IMR-90 (cell line): ENCODE results near the gene NR6A1. TPM values are rescaled to one million over a fixed set of nuclear protein-coding genes. Genes with fewer than 3 reads are reported as not detected.

ENCODE experiments used
- ATAC-seq: fragments of 200-7000 bp; cut with Tn5 transposase; 2 replicates; pipeline ENCODE4 v1.9.1; 2020; ENCODE audit warnings: low read depth, mild to moderate bottlenecking, moderate library complexity
- BruUV-seq: library from RNA; stranded (reverse); fragments of 400-500 nt; replicated peaks from 2 replicates; lab custom pipeline; 2021; lab: Mats Ljungman, UMichigan
- CTCF ChIA-PET: fragments of 300-600 bp; formaldehyde crosslinking; extraction: SDS; loops from one replicate; lab custom pipeline; 2021; ENCODE audit warnings: antibody characterized with exemption; lab: Yijun Ruan, JAX
- POLR2A ChIA-PET: fragments of 300-600 bp; sonication (Branson Sonifier 250); formaldehyde crosslinking; loops from one replicate; lab custom pipeline; 2022; ENCODE audit warnings: antibody characterized with exemption; ENCODE audit not compliant: unreplicated experiment; lab: Charles Lee
- DNase-seq: peaks from one replicate; pipeline ENCODE4 v3.0.0; 2013
- H2AFZ ChIP-seq: replicated peaks from 2 replicates; pipeline ENCODE3; 2013; ENCODE audit warnings: low read length, mild to moderate bottlenecking; ENCODE audit not compliant: poor library complexity
- H2AK5ac ChIP-seq: 2 replicates; pipeline ENCODE4 v1.6.1; 2013; ENCODE audit warnings: low read depth, low read length, inconsistent platforms
- H2AK9ac ChIP-seq: replicated peaks from 2 replicates; pipeline ENCODE3; 2013; ENCODE audit warnings: mild to moderate bottlenecking, low read depth, low read length, moderate library complexity; ENCODE audit not compliant: poor library complexity
- H2BK120ac ChIP-seq: 2 replicates; pipeline ENCODE4 v1.6.1; 2013; ENCODE audit warnings: low read depth, low read length, inconsistent platforms
- H2BK15ac ChIP-seq: 3 replicates; pipeline ENCODE4 v1.6.1; 2013; ENCODE audit warnings: low read depth, low read length, inconsistent platforms
- H2BK20ac ChIP-seq: 2 replicates; pipeline ENCODE4 v1.6.1; 2013; ENCODE audit warnings: low read depth, mild to moderate bottlenecking, inconsistent platforms, low read length, moderate library complexity
- H2BK5ac ChIP-seq: 2 replicates; pipeline ENCODE4 v1.6.1; 2013; ENCODE audit warnings: mild to moderate bottlenecking, low read depth, low read length, inconsistent platforms; ENCODE audit not compliant: poor library complexity, severe bottlenecking
- H3K14ac ChIP-seq: replicated peaks from 2 replicates; pipeline ENCODE4 v1.6.1; 2013; ENCODE audit warnings: low read depth, low read length, inconsistent platforms
- H3K18ac ChIP-seq: 2 replicates; pipeline ENCODE4 v1.6.1; 2013; ENCODE audit warnings: low read depth, low read length, control low read depth
- H3K23ac ChIP-seq: 2 replicates; pipeline ENCODE4 v1.6.1; 2013; ENCODE audit warnings: low read depth, low read length, inconsistent platforms
- H3K27ac ChIP-seq: 2 replicates; pipeline ENCODE4 v1.5.1; 2013; ENCODE audit warnings: mild to moderate bottlenecking, control low read depth, low read length; ENCODE audit not compliant: insufficient read depth
- H3K27me3 ChIP-seq: 2 replicates; pipeline ENCODE4 v1.6.1; 2013; ENCODE audit warnings: low read length; ENCODE audit not compliant: control insufficient read depth, insufficient read depth
- H3K36me3 ChIP-seq: 2 replicates; pipeline ENCODE4 v1.6.1; 2013; ENCODE audit warnings: low read length, mixed read lengths; ENCODE audit not compliant: control insufficient read depth, insufficient read depth
- H3K4ac ChIP-seq: 2 replicates; pipeline ENCODE4 v1.6.1; 2013; ENCODE audit warnings: low read depth, low read length, inconsistent platforms
- H3K4me1 ChIP-seq: 2 replicates; pipeline ENCODE4 v1.6.1; 2013; ENCODE audit warnings: low read length, mixed read lengths; ENCODE audit not compliant: control insufficient read depth, insufficient read depth
- H3K4me2 ChIP-seq: 2 replicates; pipeline ENCODE4 v1.6.1; 2013; ENCODE audit warnings: low read depth, mild to moderate bottlenecking, control low read depth, low read length, moderate library complexity
- H3K4me3 ChIP-seq: 2 replicates; pipeline ENCODE4 v1.5.1; 2013; ENCODE audit warnings: low read depth, mild to moderate bottlenecking, control low read depth, low read length, moderate library complexity; ENCODE audit not compliant: insufficient read depth
- H3K56ac ChIP-seq: 2 replicates; pipeline ENCODE4 v1.6.1; 2013; ENCODE audit warnings: low read length, inconsistent platforms; ENCODE audit not compliant: insufficient read depth; ENCODE audit errors: extremely low read depth
- H3K79me1 ChIP-seq, 2 experiments: 2 replicates each; pipeline ENCODE4 v1.6.1; 2013; ENCODE audit warnings: low read length in 2 of 2, inconsistent platforms in 1 of 2, low read depth in 1 of 2
- H3K9ac ChIP-seq: 2 replicates; pipeline ENCODE4 v1.6.1; 2013; ENCODE audit warnings: low read depth, low read length, control low read depth
- H3K9me1 ChIP-seq: 2 replicates; pipeline ENCODE4 v1.6.1; 2013; ENCODE audit warnings: low read length, inconsistent platforms; ENCODE audit not compliant: insufficient read depth
- H3K9me3 ChIP-seq: 2 replicates; pipeline ENCODE4 v1.6.1; 2013; ENCODE audit warnings: low read length; ENCODE audit not compliant: control insufficient read depth, insufficient read depth
- H4K20me1 ChIP-seq: 2 replicates; pipeline ENCODE4 v1.6.1; 2013; ENCODE audit warnings: low read length, inconsistent platforms; ENCODE audit not compliant: insufficient read depth
- H4K5ac ChIP-seq: 2 replicates; pipeline ENCODE4 v1.6.1; 2013; ENCODE audit warnings: mild to moderate bottlenecking, low read depth, low read length, control low read depth
- H4K8ac ChIP-seq, 2 experiments: 2 replicates each; pipeline ENCODE4 v1.6.1; 2013; ENCODE audit warnings: low read depth in 2 of 2, low read length in 2 of 2, control low read depth in 1 of 2, inconsistent platforms in 1 of 2
- H4K91ac ChIP-seq: 2 replicates; pipeline ENCODE4 v1.6.1; 2013; ENCODE audit warnings: low read depth, low read length, inconsistent platforms; ENCODE audit not compliant: insufficient read depth
- BHLHE40 ChIP-seq: fragments of 150-350 bp; IDR thresholded peaks from 2 replicates; pipeline ENCODE4 v1.6.1; 2016; ENCODE audit warnings: mild to moderate bottlenecking, low read depth, low read length
- CEBPB ChIP-seq: IDR thresholded peaks from 2 replicates; pipeline ENCODE4 v1.6.1; 2012; ENCODE audit warnings: low read depth, low read length, improper control_type of control experiment
- CHD1 ChIP-seq: IDR thresholded peaks from 2 replicates; pipeline ENCODE4 v1.6.1; 2012; ENCODE audit warnings: low read depth, low read length, improper control_type of control experiment
- CTCF ChIP-seq: conservative IDR thresholded peaks from 2 replicates; pipeline ENCODE4 v1.5.1; 2012; ENCODE audit warnings: mild to moderate bottlenecking, low read depth, low read length, improper control_type of control experiment
- ELK1 ChIP-seq: fragments of 150-350 bp; IDR thresholded peaks from 2 replicates; pipeline ENCODE4 v1.6.1; 2016; ENCODE audit warnings: low read depth, mild to moderate bottlenecking, low read length, moderate library complexity, borderline replicate concordance
- FOS ChIP-seq: fragments of 150-350 bp; IDR thresholded peaks from 2 replicates; pipeline ENCODE4 v1.6.1; 2016; ENCODE audit warnings: low read depth, low read length
- MAFK ChIP-seq: IDR thresholded peaks from 2 replicates; pipeline ENCODE4 v1.6.1; 2012; ENCODE audit warnings: low read depth, low read length, improper control_type of control experiment
- MAZ ChIP-seq: IDR thresholded peaks from 2 replicates; pipeline ENCODE4 v1.6.1; 2012; ENCODE audit warnings: low read depth, mild to moderate bottlenecking, low read length, improper control_type of control experiment, moderate library complexity, borderline replicate concordance
- MXI1 ChIP-seq: IDR thresholded peaks from 2 replicates; pipeline ENCODE4 v1.6.1; 2012; ENCODE audit warnings: low read depth, mild to moderate bottlenecking, low read length, moderate library complexity, borderline replicate concordance
- NFE2L2 ChIP-seq: fragments of 150-350 bp; IDR thresholded peaks from 2 replicates; pipeline ENCODE4 v1.6.1; 2016; ENCODE audit warnings: low read depth, mild to moderate bottlenecking, low read length
- RAD21 ChIP-seq: IDR thresholded peaks from 2 replicates; pipeline ENCODE4 v1.6.1; 2012; ENCODE audit warnings: low read length, improper control_type of control experiment
- RCOR1 ChIP-seq: IDR thresholded peaks from 2 replicates; pipeline ENCODE4 v1.6.1; 2012; ENCODE audit warnings: mild to moderate bottlenecking, low read length, improper control_type of control experiment; ENCODE audit not compliant: insufficient replicate concordance
- RFX5 ChIP-seq: IDR thresholded peaks from 2 replicates; pipeline ENCODE4 v1.8.0; 2012; ENCODE audit warnings: low read depth, mild to moderate bottlenecking, low read length, moderate library complexity
- SMC3 ChIP-seq: fragments of 150-350 bp; IDR thresholded peaks from 2 replicates; pipeline ENCODE4 v1.6.1; 2016; ENCODE audit warnings: low read depth, mild to moderate bottlenecking, antibody characterized with exemption, low read length, moderate library complexity
- USF2 ChIP-seq: fragments of 150-350 bp; IDR thresholded peaks from 2 replicates; pipeline ENCODE4 v1.6.1; 2017; ENCODE audit warnings: mild to moderate bottlenecking, antibody characterized with exemption, low read length, low read depth
- WGBS, 2 experiments: methylation state at CpG; one replicate each; pipeline versions ENCODE4 v1.1.5 to v1.1.7; 2013; ENCODE audit warnings: missing lambda C conversion rate in 2 of 2; ENCODE audit not compliant: insufficient read length in 1 of 2; ENCODE audit errors: extremely low coverage in 2 of 2; 5-methylcytosine and 5-hydroxymethylcytosine counted together
- dilution Hi-C: fragments of 300-500 bp; cut with HindIII; formaldehyde crosslinking; loops from one replicate; pipeline ENCODE4 v1.14.3; 2018; ENCODE audit warnings: low sequenced_read_pairs; ENCODE audit not compliant: unreplicated experiment
- in situ Hi-C: fragments of 300-500 bp; cut with MboI; formaldehyde crosslinking; loops from 3 replicates; pipeline ENCODE4 v1.14.3; 2019; ENCODE audit warnings: low sequenced_read_pairs, inconsistent platforms, mixed read lengths
- intact Hi-C: fragments of 100-400 bp; cut with micrococcal nuclease; formaldehyde crosslinking; loops from 2 replicates; pipeline ENCODE4 v1.10.0; 2022
- polyA plus RNA-seq, 3 experiments: library from polyadenylated mRNA; depleted of rRNA; stranded (reverse); fragments of >200 nt; gene quantifications; 2 replicates each; pipeline ENCODE4 v1.2.3, GENCODE V29; 2012; ENCODE audit warnings: low replicate concordance in 1 of 3
- total RNA-seq: library from RNA; depleted of rRNA; stranded (reverse); fragments of >200 nt; gene quantifications from 2 replicates; pipeline ENCODE4 v1.2.3, GENCODE V29; 2012

The NR6A1 gene
- total and polyA plus RNA-seq, 2 of the 4 experiments (the other 2 are of a cell fraction): 0.14 to 0.36 TPM

- Histone ChIP-seq H3K9ac (no peak overlapping the region), H2BK120ac (no peak overlapping the region), H2BK15ac (no peak overlapping the region), H3K23ac (no peak overlapping the region), H3K9me3 (no peaks in the 10 kb centered on the region), H3K14ac (no peak overlapping the region), H2AK9ac (no peak overlapping the region), H3K4me3 (no peak overlapping the region), H3K79me1 (no peaks in the 10 kb centered on the region), H3K56ac (no peak overlapping the region), H2AK5ac (no peak overlapping the region), H2BK5ac (no peak overlapping the region), H2AFZ (no peak overlapping the region), H3K4ac (no peak overlapping the region), H3K36me3 (no peaks in the 10 kb centered on the region), H3K27ac (no peak overlapping the region), H2BK20ac (no peak overlapping the region), H4K20me1 (no peaks in the 10 kb centered on the region), H3K9me1 (no peaks in the 10 kb centered on the region), H4K91ac (no peak overlapping the region), H3K4me1 (no peaks in the 10 kb centered on the region), H3K4me2 (no peak overlapping the region), H4K5ac (no peak overlapping the region), H3K27me3 (peaks cover 70% of the 10 kb centered on the region), H3K18ac (no peak overlapping the region), H4K8ac (no peak overlapping the region)
- ChIA-PET CTCF (no interaction called here), POLR2A (no interaction called here)
- intact Hi-C loops (no loop called here), in situ Hi-C loops (no loop called here), dilution Hi-C loops (no loop called here)
- BruUV-seq: no TSS peak
- peak; percentile 14 for DNase-seq
- no peak for TF ChIP-seq RFX5
- no peak for TF ChIP-seq RAD21
- no peak for TF ChIP-seq CHD1
- no peak for TF ChIP-seq SMC3
- no peak for TF ChIP-seq CTCF
- TF ChIP-seq NFE2L2: no peak
- TF ChIP-seq BHLHE40: no peak
- no peak for TF ChIP-seq MAZ
- no peak for TF ChIP-seq ELK1
- no peak for TF ChIP-seq FOS
- no peak for TF ChIP-seq USF2
- TF ChIP-seq MXI1: no peak
- TF ChIP-seq MAFK: no peak
- TF ChIP-seq RCOR1: no peak
- no peak for TF ChIP-seq CEBPB
- no peak for ATAC-seq
- 80% methylated on average over 1 of the region's 10 CpGs; no CpG with 5 or more reads in 1 of the 2 experiments for WGBS, 2 experiments
These were observed 297.8 kb downstream of the NR6A1 start for GRCh38 chr9:124473310-124473709.
